C4-2B (cell line): ENCODE measurements around the gene PSRC1.

Experiments
- H3K27ac ChIP-seq: fragments of 450-650 bp; 2 replicates; pipeline ENCODE4 v1.5.1; 2017
- CTCF ChIP-seq: fragments of 450-650 bp; conservative IDR thresholded peaks from 2 replicates; pipeline ENCODE4 v1.5.1; 2017; ENCODE audit warnings: mild to moderate bottlenecking
- ZFX ChIP-seq: fragments of 450-650 bp; IDR thresholded peaks from 2 replicates; pipeline ENCODE4 v1.6.1; 2017

Gene PSRC1

GRCh38 chr1:109283748-109284600 is 1.0 kb upstream of the PSRC1 start:
- TF ChIP-seq CTCF (no peak), ZFX (no peak)
- peak overlapping the region; percentile 88 for H3K27ac ChIP-seq

DNA sequence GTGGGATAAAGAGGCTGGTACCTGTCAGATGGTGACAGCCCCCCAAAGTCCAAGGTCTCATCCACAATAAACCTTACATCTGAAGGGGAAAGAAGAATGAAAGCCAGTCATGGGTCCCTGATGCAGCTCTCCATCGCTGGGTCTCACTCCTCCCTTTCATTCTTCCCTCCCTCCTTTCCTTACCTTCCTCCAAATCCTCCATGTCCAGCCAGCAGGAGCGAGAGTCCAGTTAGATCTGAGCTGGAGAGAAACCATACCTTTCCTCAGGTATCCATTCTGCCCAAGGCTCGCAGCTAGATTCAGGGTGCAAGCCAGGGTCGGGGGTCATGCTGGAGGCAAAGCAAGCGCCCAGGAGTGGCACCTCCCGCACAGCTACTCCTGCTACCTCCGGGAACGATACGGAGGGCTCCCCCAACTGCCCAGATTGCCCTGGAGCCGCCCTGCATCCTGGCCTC is 421 bp downstream of the PSRC1 start:
- TF ChIP-seq ZFX (no peak), CTCF (no peak)
- H3K27ac ChIP-seq, result peak overlapping the region; percentile 88

GRCh38 chr1:109281680-109282496 is 1.1 kb downstream of the PSRC1 start:
- peak overlapping the region; percentile 88 for H3K27ac ChIP-seq
- TF ChIP-seq ZFX (no peak), CTCF (no peak)

DNA sequence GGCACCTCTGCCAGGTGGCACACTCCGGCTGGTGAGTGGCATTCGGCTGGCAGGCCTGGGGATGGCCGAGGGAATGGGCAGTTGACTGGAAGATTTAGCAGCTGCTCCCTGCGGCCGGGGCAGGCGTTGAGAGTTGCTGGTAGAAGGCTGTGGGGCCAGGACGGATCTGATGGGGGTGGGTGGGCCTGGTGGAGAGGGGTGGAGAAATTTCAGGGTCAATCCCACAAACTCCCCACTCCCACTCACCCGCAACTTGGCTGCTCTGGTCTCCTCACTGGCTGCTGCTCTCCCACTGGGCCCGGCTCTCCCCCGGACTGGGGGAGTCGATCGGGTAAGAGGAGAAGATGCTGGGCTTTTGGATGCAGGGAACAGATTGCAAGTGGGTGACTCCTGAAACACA is 2.1 kb downstream of the PSRC1 start:
- TF ChIP-seq CTCF, result no peak
- no peak for TF ChIP-seq ZFX
- no peak overlapping the region for H3K27ac ChIP-seq

DNA sequence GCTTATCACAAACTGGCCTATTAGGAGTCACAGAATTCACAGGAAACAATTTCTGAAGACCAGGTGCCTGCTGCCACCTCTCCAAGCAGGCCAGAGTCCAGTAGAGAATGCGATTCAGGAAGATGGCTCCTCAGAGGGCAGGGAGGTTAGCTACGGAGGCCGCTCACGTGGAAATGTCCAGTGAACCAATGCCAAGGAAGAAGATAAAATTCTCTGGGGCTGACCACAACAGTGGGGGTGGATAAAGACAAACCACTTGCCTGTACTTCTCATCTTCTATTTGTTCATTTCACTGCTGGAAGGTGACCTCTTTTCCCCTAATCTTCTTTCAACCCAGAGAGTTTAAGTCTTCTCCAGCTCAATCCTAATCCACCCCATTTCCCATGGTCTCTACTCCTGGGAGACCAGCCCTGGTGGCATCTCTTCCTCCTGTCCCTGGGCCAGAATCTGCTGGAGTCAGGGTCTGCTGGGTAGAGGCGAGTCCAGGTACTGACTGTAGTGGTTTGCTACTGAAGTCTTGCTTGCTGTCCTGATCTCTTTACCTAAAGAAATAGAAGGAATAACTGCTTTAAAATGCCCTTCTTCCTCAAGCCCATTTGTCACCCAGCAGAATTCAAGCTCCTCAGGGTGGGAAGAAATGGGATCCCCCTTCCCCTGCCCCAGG is 3.2 kb downstream of the PSRC1 start:
- H3K27ac ChIP-seq, result no peak overlapping the region
- TF ChIP-seq CTCF (no peak), ZFX (no peak)

DNA sequence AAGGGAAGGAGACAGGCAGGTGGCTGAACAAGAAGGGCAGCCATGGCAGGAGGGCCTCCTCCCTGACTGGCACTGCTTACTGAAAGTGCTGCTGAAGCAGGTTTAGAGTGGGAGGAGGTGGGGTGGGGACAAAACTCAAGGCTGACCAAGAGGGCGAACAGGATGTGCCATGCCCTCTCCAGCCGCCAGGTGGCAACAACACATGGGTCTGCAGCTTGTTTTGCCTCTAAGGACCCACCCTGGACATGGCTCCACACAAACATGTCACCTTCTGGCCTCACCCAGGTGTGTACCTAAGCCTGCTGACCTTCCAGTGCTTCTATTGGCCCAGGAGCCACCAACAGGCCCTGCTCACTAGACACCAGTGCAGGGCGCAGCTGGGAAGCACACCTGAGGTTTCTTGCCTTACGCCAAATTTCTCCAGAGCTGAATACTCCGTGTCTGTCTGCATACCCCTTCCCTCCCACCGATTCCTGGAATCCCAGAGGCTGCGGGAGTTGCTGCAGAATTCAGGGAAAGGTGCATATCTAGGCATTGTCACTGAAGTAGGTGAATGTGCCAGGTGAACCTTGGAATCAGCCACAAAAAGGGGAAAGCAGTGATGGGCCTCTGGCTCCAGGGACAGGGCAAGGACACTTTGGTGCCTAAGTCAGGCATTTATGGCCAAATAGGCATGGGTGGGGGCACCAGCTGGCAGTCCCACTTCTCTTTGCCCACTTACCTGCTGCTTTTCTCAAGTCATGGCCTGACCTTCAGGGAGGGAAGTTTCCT is 5.3 kb downstream of the PSRC1 start:
- TF ChIP-seq CTCF (peak; percentile 96), ZFX (no peak)
- H3K27ac ChIP-seq, result peak overlapping the region; percentile 7; the same call in 1 of the 2 replicates
